ENCODE measurements around the gene C22orf42.
"Not testable (repeated sequence)": the region's sequence is repeated elsewhere in the genome, so short reads cannot be mapped to it uniquely, and the experiment has no call there.

C22orf42 gene

GRCh38 chr22:32158712-32159533 lies at the start of gene C22orf42:
Gene C22orf42 (minus strand): TSS chr22:32159303. CDS start chr22:32159215, 88 bp downstream.
- DNase-seq: no peak

DNA sequence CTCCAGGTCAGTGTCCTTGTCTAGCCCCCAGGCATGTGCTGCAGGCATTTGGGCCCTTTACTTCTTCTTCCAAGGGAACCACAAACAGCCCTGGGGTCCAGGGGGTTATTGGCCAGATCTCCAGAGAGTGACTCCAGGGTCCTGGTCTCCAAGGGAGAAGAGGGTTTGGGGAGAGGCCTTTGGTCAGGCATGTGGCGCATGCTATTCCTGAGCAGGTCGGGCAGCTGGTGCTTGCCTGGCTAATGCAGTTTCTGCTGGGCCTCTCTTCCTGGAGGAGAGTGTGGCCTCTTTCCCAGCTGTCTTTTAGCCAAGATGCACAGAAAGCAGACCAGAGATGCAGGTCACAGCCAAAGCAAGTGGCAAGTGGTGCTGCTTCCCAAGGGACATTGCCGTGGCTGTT lies 49.6 kb upstream of the C22orf42 start:
- DNase-seq: no peak

DNA sequence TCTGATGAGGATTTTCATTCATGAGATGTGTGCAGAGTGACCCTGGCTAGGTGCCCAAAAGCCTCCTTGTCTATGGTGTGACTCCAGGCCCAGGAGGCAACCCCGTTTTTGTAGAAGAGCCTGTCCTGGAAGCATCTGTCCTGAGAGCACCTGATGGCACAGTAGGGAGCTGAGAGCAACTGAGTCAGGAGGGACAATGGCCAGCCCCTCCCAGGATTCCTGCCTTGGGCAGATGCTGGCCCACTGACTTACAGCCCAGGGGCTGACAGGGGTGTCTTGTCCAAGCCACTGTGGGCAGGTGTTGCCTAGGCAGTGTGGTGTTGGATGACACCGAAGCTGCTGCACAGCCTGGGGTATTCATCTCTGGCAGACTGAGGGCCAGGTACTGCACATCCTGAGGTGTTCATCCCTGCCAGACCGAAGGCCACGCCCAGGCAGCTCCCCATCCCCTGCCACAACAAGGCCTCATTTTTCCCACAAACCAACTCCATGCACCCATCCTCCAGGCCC lies 48.9 kb upstream of the C22orf42 start:
- no peak for DNase-seq

- DNase-seq: no peak
Observed at GRCh38 chr22:32206774-32207758, 48.0 kb upstream of the C22orf42 start.

DNA sequence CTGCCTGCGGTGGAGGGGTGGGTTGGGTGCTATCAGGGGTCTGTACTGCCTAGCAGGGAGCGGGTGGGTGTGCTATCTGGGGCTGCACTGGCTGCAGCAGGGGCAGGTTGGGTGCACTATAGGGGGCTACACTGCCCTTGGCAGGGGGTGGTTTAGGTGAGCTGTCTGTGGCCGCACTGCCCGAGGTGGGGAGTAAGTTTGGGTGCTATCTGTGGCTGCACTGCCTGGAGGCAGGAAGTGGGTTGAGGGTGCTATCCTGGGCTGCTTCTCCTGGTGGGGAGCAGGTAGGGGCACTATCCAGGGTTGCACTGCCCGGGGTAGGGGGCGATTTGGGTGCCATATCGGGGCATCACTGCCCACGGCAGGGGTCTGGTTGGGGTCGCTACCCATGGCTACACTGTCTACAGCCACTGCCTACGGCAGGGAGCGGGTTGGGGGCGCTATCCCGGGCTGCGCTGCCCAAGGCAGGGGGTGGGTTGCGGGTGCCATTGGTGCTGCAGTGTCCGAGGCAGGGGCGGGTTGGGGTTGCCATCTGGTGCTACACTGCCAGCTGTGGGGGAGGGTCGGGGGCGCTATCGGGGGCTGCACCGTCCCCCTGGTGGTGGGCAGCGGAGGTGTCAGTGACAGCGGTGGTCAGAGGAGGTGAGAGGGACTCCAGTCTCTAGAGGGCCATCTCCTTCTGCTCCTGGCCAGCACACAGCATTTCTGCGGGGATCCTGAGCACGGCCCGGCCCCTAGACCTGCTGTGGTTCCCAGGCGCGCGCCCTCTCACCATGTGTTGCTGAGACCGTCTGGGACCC lies 47.1 kb upstream of the C22orf42 start:
- no peak for DNase-seq

- no peak for DNase-seq
Observed at GRCh38 chr22:32204856-32205722, 46.0 kb upstream of the C22orf42 start, which contains the start of gene RFPL2. Gene RFPL2 (minus strand): TSS chr22:32205073. CDS start chr22:32202451, 2,622 bp downstream.

GRCh38 chr22:32204040-32204855 lies 45.1 kb upstream of the C22orf42 start:
- no peak for DNase-seq

DNA sequence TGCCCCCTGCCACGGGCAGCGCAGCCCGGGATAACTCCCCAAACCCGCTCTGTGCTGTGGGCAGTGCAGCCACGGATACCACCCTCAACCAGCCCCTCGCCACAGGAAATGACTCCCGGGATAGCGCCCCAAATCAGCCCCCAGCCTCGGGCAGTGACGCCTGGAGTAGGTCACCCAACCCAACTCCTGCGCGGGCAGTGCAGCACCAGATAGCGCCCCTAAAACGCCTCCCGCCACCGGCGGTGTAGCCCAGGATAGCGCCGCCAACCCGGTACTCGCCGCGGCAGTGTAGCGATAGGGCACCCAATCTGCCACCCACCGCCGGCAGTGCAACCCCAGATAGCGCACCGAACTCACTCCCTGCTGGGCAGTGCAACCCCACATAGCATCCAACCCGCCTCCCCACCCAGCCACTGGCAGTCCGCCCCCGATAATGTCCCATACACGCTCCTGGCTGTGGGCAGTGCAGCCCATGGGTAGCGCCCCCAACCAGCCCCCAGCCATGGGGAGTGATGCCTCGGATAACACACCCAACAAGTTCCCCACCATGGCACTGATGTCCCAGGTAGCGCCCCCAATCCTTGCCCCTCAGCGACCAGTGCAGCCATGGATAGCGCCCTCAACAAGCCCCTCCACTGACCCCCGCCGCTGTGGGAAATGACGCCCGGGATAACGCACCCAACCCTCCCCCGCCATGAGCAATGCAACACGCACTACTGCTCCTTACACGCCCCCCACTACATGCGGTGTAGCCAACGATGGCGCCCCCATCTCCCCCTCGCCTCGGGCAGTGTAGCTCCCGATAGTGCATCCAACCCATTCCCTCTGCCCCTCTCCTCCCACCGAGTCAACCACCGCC lies 44.3 kb upstream of the C22orf42 start:
- DNase-seq: no peak

DNA sequence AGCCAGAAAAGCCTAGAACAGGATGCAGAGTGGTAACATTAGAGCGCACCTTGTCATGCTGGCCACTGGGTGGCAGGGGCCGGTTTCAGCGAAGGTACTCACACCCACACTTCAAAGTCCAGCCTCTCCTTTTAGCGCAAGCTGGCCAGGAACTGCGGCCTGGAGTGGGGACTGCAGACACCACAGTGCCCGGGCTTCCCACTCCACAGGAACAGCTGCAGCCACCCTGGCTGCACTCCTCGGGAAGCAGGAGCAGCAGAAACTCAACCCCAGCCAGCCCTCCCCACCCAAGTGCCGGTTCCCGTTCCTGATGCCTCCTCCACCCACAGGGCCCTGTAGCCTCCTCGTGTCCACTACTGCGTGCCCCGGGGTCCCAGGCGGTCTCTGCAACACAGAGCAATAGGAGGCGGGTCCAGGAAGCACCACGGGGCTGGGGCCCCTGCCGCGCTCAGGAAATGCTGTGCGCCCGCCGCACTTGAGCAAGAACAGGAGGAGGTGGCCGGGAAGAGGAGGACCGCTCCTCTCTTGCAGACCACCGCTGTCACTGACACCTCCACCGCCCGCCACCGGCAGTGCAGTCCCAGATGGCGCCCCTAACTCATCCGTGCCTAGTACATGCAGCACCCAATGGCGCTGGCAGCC lies 43.6 kb upstream of the C22orf42 start:
- DNase-seq: peak; percentile 61

DNA sequence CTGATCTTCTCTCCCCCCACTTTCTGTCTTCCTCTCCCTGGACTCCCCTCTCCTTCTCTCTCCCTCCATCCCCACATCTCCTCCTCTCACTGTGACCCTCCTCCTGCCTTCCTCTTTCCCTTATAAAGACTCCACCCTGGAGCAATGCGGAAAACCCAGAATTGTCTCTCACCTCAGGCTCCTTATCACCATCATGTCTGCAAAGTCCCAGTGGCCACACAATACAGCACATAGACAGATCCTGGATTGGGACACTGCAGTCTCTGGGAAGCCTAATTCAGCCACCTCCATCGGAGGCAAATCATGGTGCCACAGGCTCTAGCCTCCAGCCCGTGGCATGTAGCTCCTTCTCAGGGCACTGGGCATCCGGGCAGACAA lies 43.0 kb upstream of the C22orf42 start:
- no peak for DNase-seq

DNA sequence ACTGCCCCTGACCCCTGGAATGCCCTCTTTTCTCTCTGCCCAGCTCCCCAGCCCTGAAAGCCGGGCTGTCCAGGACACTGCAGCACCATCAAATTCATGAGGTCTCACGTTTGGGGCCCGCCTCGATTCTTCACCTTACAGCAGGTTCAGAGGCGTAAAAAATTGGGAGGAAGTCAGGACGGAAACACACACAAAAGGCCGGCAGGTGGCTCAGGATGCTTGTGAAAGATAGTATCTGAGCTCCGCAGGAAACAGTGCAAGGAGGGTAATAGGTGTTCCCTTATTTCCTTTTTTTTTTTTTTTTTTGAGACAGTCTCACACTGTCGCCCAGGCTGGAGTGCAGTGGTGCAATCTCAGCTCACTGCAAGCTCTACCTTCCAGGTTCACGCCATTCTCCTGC lies 41.6 kb upstream of the C22orf42 start:
- DNase-seq: no peak

DNA sequence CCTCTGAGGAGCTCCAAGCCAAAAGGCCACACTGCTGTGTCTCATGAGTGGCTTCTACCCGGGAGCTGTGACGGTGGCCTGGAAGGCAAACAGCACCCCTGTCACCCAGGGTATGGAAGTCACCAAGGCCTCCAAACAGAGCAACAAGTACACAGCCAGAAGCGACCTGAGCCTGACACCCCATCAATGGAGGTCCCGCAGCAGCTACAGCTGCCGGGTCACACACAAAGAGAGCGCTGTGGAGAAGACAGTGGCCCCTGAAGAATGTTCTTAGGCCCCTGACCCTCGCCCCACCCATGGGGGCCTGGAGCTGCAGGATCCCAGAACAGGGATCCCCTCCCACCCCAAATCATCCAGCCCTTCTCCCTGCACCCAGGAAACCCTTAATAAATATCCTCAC lies 40.9 kb upstream of the C22orf42 start:
- DNase-seq: no peak

DNA sequence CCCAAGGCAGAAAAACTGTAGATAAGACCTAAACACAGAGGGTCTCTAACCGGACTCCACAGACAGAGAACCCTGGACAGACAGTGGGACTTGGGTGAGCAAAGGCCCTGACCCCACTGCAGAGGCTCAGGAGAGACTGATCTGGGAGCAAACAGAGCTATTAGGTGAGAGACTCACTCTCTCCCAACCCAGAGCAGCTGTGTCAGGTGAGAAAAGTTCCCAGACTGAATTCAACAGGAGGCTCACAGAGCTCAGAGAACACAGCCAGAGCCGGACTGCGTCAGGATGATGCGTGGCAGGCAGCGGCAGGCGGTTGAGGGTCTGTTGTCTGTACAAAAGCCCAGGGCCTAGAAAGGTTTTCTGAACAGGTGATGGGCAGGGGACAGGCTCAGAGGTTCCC lies 40.2 kb upstream of the C22orf42 start:
- no peak for DNase-seq

DNA sequence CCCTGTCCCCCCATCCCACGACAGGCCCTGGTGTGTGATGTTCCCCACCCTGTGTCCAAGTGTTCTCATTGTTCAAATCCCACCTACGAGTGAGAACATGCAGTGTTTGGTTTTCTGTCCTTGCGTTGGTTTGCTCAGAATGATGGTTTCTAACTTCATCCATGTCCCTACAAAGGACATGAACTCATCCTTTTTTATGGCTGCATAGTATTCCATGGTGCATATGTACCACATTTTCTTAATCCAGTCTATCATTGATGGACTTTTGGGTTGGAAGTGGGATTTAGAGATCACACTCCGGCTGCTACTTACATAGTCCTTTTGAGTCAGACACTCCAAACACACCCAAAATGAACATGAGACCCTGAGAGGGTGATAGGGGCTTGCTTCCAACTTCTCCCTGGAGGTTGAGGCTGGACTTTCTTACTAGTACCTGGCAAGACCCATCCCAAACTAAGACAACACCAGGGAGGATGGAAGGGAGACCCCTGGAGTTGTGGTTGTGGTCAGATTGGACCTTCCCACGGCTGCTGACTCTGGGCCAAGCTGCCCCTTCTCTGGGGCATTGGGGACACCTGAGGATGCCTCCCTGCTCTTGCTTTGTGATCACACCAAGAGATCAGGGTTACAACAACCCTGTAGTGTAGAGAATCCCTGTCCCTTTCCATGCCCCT lies 38.6 kb upstream of the C22orf42 start:
- not testable (repeated sequence) for DNase-seq

DNA sequence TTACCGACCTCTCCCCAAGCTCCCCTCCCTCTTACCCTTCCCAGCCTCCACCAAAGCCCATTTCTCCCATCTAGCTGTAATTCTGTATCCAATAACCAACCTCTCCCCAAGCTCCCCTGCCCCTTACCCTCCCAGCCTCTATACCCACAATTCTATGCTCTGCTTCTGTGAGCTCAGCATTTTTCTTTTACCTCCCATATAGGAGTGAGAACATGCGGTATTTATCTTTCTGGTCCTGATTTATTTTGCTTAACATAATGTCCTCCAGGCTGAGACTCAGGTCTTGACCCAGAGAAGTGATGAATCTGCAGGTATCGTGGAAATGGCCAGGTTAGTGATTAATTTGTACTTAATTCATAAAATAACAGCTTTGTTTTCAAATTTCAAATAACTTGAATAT lies 36.8 kb upstream of the C22orf42 start:
- DNase-seq: not testable (repeated sequence)

DNA sequence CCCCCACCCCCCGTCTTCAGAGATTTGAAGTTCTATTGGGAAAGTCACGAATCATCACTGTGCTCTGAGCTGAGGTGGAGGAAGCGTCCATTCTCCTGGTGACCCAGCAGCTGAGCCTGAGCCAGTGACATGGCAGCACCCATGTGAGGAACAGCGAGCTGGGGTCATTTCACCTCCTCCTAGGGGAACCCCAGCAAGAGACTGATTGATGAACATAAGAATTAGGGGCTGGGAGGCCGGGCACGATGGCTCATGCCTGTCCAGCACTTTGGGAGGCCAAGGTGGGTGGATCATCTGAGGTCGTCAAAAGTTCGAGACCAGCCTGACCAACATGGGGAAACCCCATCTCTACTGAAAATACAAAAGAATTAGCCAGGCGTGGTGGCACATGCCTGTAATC lies 34.2 kb upstream of the C22orf42 start:
- not testable (repeated sequence) for DNase-seq

DNA sequence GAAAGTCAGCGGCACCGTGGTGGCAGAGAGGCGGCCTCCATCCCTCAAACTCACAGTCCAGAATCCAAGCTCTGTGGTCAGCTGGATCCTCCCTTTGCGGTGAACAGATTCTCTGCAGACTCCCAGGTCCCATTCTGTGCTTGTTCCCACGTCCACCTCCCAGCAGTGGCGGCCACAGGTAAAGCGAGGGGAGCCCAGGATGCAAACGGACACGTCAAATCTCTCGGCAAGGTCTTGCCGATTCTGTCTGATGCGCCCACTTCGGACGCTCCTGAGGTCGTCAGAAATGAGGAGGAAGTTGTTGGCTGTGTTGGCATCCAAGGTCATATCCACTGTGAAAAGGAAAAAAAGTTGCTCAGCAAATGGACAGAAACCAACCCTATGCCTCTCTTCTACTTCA lies 31.9 kb upstream of the C22orf42 start:
- DNase-seq: not testable (repeated sequence)

DNA sequence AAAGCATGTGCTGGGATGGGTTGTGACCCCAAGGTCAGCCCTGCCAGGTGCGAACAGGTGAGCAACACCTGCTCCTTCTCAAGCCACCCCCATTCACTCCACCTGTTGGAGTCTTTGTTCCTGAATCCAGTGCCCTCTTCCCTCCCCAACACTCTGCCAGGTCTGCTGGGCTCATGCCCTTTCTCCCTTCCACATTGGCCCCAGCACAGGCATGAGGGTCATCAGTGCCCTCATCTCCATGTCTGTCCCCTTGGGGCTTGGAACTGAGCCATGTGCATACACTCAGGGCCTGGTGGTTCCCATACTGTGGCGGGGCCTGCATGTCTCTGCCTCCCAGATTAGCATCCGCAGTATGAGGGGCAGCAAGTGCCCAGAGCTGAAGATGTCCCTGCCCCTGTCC lies 26.7 kb upstream of the C22orf42 start:
- DNase-seq: no peak

Measured in right hindlimb (tissue), 1 donor.